GM21390 (cell line): ENCODE results near the gene IL11.

Experiments used
- ATAC-seq: cut with Tn5 transposase; IDR thresholded peaks from one replicate; pipeline ENCODE4 v1.9.1; 2021; ENCODE audit not compliant: unreplicated experiment

Gene IL11

GRCh38 chr19:55353803-55354697 is 16.2 kb downstream of the IL11 start:
- ATAC-seq, result no peak

DNA sequence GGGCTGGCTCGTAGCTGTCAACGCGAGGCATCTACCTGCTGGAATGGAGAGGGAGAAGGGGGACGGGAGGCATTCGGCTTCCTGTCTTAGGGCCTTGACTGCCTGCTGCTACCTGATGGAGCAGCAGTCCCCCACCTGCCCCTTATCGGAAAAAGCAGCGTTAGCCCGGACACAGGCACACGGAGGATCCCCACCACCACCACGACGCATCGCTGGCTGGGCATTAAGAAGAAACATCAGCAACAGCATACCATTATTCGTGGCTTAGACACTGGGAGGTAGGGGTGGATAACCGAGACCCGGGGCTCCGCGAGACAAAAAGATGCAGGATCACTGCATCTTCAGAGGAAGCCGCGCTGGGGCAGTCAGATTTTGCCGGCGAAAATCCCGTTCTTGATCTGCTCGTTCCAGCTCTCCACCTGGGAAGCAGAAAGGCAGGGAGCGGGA is 16.9 kb downstream of the IL11 start:
- no peak for ATAC-seq

- no peak for ATAC-seq
Observed at GRCh38 chr19:55352549-55353145, 17.6 kb downstream of the IL11 start.

- ATAC-seq, result no peak
Observed at GRCh38 chr19:55352040-55352439, 18.2 kb downstream of the IL11 start.

DNA sequence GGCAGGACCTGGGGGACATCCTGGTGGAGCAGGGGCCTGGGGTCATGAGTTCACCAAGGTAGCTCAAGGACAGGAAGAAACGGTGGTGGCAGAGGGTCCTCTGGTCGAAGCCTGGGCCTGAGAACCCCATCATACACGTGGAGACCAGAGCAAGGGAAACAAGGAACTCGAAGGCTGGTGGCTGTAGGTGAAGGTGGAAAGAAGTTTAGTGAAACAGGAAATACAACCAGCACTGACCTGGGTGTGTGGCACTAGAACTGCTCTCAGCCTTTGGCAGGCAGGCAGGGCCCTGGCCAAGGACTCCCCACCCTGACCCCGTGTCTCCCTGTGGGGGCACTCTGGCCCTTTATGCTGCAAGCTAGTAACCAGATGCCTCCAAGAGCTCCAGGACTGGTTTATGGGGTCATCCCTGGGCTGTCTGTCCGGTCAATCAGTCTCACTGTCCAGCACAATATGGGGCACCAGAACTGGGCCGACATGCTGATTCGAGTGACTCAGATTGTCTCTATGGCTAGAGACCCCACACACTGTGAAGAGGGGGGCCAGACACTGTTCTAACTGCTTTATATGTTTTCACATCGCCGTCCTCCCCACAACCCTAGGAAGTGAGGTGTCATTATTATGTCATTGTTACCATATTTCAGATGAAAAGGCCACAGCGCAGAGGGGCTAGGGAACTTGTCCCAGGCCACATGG is 19.5 kb downstream of the IL11 start:
- ATAC-seq, result no peak

- no peak for ATAC-seq
Observed at GRCh38 chr19:55348317-55349034, 21.8 kb downstream of the IL11 start.

- ATAC-seq, result no peak
Observed at GRCh38 chr19:55347442-55348009, 22.7 kb downstream of the IL11 start.

DNA sequence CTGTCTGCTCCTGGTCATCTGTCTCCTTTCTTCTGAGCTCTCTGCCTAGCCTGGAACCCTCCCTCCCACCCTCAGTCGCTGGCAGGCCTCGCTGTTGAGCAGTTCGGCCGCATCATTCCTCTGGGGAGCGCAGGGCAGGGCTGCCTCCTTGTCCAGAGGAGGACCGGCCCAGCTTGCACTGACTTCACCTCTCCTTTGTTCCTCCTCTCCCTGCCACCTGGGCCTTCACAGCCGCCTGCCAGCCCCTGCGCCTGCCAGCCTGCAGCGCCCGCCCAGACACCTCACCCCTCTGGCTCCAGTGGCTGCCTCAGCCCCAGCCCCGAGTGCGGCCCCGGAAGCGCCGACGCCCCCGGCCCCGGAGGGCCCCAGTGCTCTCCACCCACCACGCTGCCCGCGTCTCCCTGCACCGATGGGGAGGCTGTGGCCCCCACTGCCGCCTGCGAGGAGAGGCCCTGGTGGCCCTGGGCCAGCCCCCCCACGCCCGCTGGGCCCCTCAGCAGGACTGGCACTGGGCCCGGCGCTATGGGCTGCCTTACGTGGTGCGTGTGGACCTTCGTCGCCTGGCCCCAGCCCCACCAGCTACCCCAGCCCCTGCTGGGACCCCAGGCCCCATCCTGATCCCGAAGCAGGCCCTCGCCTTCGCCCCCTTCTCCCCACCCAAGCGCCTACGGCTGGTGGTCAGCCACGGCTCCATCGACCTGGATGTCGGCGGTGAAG is 23.4 kb downstream of the IL11 start:
- ATAC-seq, result no peak

DNA sequence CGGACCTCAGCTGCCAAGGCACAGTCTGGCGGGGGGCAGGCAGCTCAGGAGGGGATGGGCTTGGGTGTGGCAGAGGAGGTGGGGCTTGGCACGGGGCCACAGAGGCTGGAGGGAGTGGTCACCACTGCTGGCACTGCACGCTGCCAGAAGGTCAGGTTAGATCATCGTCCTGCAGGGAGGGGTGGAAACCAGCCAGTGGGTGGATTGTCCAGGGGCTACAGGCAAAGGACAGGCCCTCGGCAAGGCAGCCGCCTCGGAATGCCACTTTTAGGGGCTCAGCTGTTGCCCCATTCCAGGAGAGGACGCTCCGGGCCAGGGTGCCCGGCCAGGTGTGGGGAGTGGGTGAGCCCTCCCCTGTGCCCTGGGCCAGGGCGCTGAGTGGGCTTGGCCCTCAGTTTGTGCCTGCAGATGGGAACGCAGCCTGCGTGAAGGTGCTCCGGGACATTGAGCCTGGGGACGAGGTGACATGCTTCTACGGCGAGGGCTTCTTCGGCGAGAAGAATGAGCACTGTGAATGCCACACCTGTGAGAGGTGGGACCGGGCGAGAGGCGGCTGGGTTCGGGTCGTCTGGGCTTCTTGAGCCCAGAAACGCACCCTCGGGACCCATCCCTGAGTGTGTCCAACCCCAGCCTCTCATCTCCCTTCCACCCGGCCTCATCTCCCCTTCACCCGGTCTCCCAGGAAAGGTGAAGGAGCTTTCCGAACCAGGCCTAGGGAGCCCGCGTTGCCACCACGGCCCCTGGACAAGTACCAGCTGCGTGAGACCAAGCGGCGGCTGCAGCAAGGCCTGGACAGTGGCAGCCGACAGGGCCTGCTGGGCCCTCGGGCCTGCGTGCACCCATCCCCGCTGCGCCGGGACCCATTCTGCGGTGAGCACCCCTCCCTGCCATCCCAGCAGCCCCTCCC is 24.2 kb downstream of the IL11 start:
- ATAC-seq, result no peak

- ATAC-seq, result no peak
Observed at GRCh38 chr19:55345101-55345817, 25.0 kb downstream of the IL11 start.

- no peak for ATAC-seq
Observed at GRCh38 chr19:55344444-55344843, 25.8 kb downstream of the IL11 start.

DNA sequence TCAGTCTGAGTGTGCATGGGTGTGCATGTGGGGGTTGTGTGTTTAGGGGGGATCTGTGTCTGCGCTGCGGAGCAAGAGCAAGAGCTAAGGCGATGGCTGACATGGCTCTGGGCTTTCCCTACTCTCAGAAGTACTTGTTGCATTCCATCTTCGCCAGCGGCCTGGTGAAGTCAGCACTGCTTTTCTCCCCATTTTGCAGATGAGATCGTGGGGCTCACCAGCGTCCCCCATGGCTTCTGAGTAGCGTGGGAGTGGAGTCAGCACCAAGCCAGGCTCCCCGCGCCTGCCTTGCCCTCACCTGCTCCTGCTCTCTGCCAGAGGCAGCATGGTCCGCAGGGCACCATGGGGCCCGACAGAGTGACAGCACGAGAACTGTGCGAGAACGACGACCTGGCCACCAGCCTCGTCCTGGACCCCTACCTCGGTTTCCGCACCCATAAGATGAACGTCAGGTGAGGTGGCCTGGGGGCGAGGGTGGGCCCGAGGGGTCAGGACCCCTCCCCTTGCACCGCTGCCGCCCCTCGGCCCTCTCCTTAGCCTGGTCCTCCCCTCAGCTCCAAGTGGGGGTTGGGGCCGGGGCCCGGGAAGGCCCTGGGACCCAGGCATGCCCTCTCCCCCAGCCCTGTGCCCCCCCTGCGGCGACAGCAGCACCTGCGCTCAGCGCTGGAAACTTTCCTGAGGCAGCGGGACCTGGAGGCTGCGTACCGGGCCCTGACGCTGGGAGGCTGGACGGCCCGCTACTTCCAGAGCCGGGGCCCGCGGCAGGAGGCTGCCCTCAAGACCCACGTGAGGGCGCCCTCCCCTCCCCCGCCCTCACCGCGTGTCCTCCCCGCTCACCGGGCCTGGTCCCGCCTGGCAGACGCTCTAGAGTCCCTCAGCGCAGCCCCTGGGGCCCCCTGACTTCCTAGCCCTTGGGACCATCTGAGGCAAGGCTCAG is 28.4 kb downstream of the IL11 start:
- no peak for ATAC-seq

GRCh38 chr19:55341171-55341588 is 29.1 kb downstream of the IL11 start:
- ATAC-seq, result no peak

GRCh38 chr19:55340784-55341147 is 29.5 kb downstream of the IL11 start:
- ATAC-seq, result no peak

DNA sequence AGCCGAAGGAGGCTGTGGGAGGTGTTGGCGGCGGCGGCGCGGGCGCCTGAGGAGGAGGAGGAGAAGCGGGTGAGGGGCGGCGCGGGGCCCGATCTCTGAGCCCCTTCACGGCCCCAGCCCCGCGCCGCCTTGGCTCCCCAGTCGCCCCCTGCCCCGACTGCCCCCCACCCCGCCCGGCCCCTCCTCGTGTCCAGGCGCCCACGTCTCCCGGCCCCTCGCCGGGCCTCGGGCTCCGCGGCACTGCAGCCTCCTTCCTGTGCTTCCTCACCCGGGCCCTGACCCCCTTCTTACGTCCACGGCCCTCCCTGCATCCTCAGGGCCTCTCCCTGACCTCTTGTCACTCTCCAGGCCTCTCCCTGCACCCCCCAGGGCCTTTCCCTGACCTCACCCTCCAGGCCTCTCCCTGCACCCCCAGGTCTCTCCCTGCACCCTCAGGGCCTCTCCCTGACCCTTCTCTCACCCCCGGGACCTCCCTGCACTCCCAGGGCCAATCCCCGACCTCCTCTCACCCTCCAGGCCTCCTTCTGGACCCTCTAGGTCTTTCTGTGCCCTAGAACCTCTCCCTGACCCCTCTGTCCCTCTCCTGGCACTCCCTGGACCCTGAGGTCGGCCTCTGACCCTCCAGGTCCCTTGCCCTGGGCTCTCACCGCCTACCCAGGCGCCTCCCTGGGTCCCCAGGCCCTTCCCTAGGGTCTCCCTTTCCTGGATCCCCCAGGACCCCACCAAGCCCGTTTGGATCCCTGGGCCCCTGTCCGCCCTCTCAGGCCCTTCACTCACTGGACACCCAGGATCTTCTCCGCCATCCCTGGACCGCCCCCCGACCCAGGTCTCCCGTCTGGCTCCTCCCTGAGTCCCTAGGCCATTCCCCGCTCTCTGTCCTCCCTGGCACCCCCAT is 30.1 kb downstream of the IL11 start:
- ATAC-seq, result no peak

DNA sequence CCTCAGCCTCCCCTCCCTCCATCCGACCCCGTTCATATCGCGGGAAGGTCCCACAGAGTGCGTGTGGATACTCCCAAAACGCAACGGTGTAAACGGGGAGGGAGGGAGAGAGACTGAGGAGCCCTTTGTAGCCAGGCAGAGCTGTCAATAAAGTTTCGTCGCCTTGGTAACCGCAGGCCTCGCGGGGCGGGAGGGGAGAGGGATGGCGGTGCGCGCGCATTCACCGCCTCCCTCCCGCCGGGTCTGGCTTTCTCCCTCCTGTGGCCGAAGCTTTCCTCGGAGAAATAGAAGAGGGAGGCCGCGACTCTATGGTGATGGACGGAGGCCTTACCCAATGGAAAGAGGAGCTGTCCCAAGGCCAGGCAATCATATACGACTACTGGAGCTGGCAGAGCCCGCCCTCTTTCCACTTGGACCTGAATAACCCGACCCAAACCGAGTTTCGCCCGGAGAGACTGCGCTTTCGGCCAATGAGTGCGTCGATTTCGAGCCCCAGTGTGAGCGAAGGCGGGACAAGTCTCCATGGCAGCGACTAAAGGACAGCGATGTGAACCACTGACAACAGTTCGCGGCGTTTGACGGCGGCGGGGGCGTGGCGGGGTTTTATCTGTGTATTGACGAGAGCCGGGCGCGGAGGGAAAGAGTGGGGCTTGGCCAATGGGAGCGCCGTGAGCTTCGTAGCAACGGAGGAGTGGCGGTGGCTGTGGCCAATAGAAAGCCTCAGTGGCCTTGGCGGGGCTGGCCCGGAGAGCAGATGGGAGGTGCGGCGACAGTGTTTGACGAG is 31.0 kb downstream of the IL11 start, which contains the start of gene KMT5C:
TSS of gene KMT5C (plus strand) at position 772 of the 784 bp plus-strand sequence. CDS start 2,061 bp downstream, outside the sequence.
- peak; percentile 74 for ATAC-seq
